PC-9 (cell line): ENCODE data around the gene CD180. TPM values are rescaled to one million over a fixed set of nuclear protein-coding genes. Genes with fewer than 3 reads are reported as not detected.

Experiments used
- BruUV-seq: library from RNA; stranded (reverse); fragments of 400-500 nt; replicated peaks from 2 replicates; lab custom pipeline; 2021; lab: Mats Ljungman, UMichigan
- CTCF ChIA-PET: fragments of 300-600 bp; sonication (Branson Sonifier 250); formaldehyde crosslinking; loops from one replicate; lab custom pipeline; 2022; ENCODE audit warnings: antibody characterized with exemption; lab: Charles Lee
- POLR2A ChIA-PET: fragments of 300-600 bp; sonication (Branson Sonifier 250); formaldehyde crosslinking; loops from one replicate; lab custom pipeline; 2022; ENCODE audit warnings: antibody characterized with exemption; ENCODE audit not compliant: unreplicated experiment; lab: Charles Lee
- DNase-seq, 2 experiments: peaks; one replicate each; pipeline versions ENCODE4 v3.0.0 to v3.0.0-alpha.2; 2015 to 2022; ENCODE audit warnings: mixed read lengths in 1 of 2
- H2AFZ ChIP-seq: fragments of 200-600 bp; sonication (generic); 2 replicates; pipeline ENCODE4 v1.8.1; 2017; ENCODE audit warnings: antibody characterized with exemption
- H3F3A ChIP-seq: fragments of 200-600 bp; sonication (generic); 2 replicates; pipeline ENCODE4 v1.8.1; 2017; ENCODE audit warnings: antibody characterized with exemption, mild to moderate bottlenecking, low read depth; ENCODE audit not compliant: insufficient read depth
- H3K27ac ChIP-seq: fragments of 200-600 bp; sonication (generic); 2 replicates; pipeline ENCODE4 v1.6.1; 2016; ENCODE audit warnings: mixed run types
- H3K27me3 ChIP-seq: fragments of 200-600 bp; sonication (generic); 2 replicates; pipeline ENCODE4 v1.6.1; 2016; ENCODE audit warnings: low read depth, mixed run types; ENCODE audit not compliant: insufficient read depth
- H3K36me3 ChIP-seq: fragments of 200-600 bp; sonication (generic); 2 replicates; pipeline ENCODE4 v1.6.1; 2016; ENCODE audit warnings: low read depth, mixed run types
- H3K4me1 ChIP-seq: fragments of 200-600 bp; sonication (generic); replicated peaks from 2 replicates; pipeline ENCODE4 v1.6.1; 2016; ENCODE audit warnings: mixed run types; ENCODE audit not compliant: insufficient read depth
- H3K4me2 ChIP-seq: fragments of 200-600 bp; sonication (generic); 2 replicates; pipeline ENCODE4 v1.6.1; 2017; ENCODE audit warnings: mixed run types
- H3K4me3 ChIP-seq: fragments of 200-600 bp; sonication (generic); 2 replicates; pipeline ENCODE4 v1.6.1; 2016; ENCODE audit warnings: mixed run types
- H3K79me2 ChIP-seq: fragments of 200-600 bp; sonication (generic); 2 replicates; pipeline ENCODE4 v1.6.1; 2017; ENCODE audit warnings: low read depth, mixed run types
- H3K9me2 ChIP-seq: fragments of 200-600 bp; sonication (generic); 2 replicates; pipeline ENCODE4 v1.8.1; 2017; ENCODE audit warnings: mild to moderate bottlenecking; ENCODE audit not compliant: insufficient read depth
- H3K9me3 ChIP-seq: fragments of 200-600 bp; sonication (generic); 2 replicates; pipeline ENCODE4 v1.8.1; 2016; ENCODE audit warnings: low read depth; ENCODE audit not compliant: insufficient read depth
- H4K20me1 ChIP-seq: fragments of 200-600 bp; sonication (generic); 2 replicates; pipeline ENCODE4 v1.8.1; 2017; ENCODE audit not compliant: insufficient read depth
- CTCF ChIP-seq: fragments of 200-600 bp; sonication (generic); conservative IDR thresholded peaks from 2 replicates; pipeline ENCODE4 v1.6.1; 2017; ENCODE audit warnings: mixed run types, antibody characterized with exemption, mild to moderate bottlenecking, moderate library complexity
- EZH2 ChIP-seq: fragments of 200-600 bp; sonication (generic); IDR thresholded peaks from 2 replicates; pipeline ENCODE4 v1.8.0; 2017; ENCODE audit warnings: antibody characterized with exemption, low read depth
- intact Hi-C: fragments of 100-400 bp; cut with micrococcal nuclease; formaldehyde crosslinking; loops from one replicate; pipeline ENCODE4 v1.10.0; 2022; ENCODE audit not compliant: unreplicated experiment
- total RNA-seq: library from RNA; stranded (reverse); gene quantifications from 2 replicates; pipeline ENCODE4 v1.2.3, GENCODE V29; 2021

Gene CD180
- total RNA-seq, 1 experiment from 2014 or later, result not detected

- Histone ChIP-seq H3K36me3 (no peaks in the 10 kb centered on the region), H4K20me1 (no peaks in the 10 kb centered on the region), H3F3A (no peaks in the 10 kb centered on the region), H3K27ac (no peak overlapping the region), H3K27me3 (no peaks in the 10 kb centered on the region), H3K4me2 (no peak overlapping the region), H3K9me3 (no peaks in the 10 kb centered on the region), H3K4me1 (no peaks in the 10 kb centered on the region), H3K4me3 (no peak overlapping the region), H3K79me2 (no peaks in the 10 kb centered on the region), H2AFZ (no peak overlapping the region), H3K9me2 (no peaks in the 10 kb centered on the region)
- TF ChIP-seq CTCF (no peak), EZH2 (no peak)
- BruUV-seq, result no TSS peak
- intact Hi-C loops, result no loop called here
- ChIA-PET POLR2A (no interaction called here), CTCF (no interaction called here)
- DNase-seq, result no peak
Observed at GRCh38 chr5:67241326-67241725, 44.7 kb upstream of the CD180 start.

DNA sequence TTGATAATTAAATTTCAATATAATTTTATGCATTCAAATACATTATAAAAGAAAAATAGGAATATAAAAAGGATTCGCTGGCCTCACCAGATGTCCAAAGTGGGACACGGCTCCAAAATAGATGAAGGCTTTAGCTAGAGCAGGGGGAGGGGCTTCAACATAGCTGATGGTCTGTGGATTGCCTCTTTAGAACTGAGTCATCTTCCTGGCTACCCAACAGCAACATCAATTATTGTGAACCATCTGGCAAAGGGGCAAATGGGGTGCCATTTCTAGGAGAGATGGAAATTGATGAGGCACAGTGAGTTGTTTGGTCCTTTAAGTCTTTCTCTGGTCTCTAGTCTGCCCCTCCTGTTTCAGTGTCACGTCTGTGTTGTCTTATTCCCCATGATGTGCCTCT, 44.2 kb upstream of the CD180 start:
- Histone ChIP-seq H2AFZ (no peak overlapping the region), H3K79me2 (no peaks in the 10 kb centered on the region), H3K36me3 (no peaks in the 10 kb centered on the region), H3F3A (no peaks in the 10 kb centered on the region), H3K9me2 (no peaks in the 10 kb centered on the region), H3K27ac (no peak overlapping the region), H3K4me3 (no peak overlapping the region), H3K9me3 (no peaks in the 10 kb centered on the region), H3K4me2 (no peak overlapping the region), H4K20me1 (no peaks in the 10 kb centered on the region), H3K27me3 (no peaks in the 10 kb centered on the region), H3K4me1 (no peaks in the 10 kb centered on the region)
- no peak for DNase-seq
- no peak for TF ChIP-seq CTCF
- no peak for TF ChIP-seq EZH2
- CTCF ChIA-PET, result no interaction called here
- BruUV-seq, result no TSS peak
- intact Hi-C loops, result no loop called here
- POLR2A ChIA-PET, result no interaction called here

- no peaks in the 10 kb centered on the region for H3K27me3 ChIP-seq
- no peaks in the 10 kb centered on the region for H3F3A ChIP-seq
- no peaks in the 10 kb centered on the region for H3K9me3 ChIP-seq
- H3K9me2 ChIP-seq, result no peaks in the 10 kb centered on the region
- no peak overlapping the region for H3K27ac ChIP-seq
- H3K79me2 ChIP-seq, result no peaks in the 10 kb centered on the region
- intact Hi-C loops, result no loop called here
- no peaks in the 10 kb centered on the region for H3K36me3 ChIP-seq
- POLR2A ChIA-PET, result no interaction called here
- no peaks in the 10 kb centered on the region for H3K4me1 ChIP-seq
- no peak for TF ChIP-seq EZH2
- no peak for TF ChIP-seq CTCF
- H3K4me2 ChIP-seq, result no peak overlapping the region
- no peak for DNase-seq
- no peak overlapping the region for H3K4me3 ChIP-seq
- no peaks in the 10 kb centered on the region for H4K20me1 ChIP-seq
- H2AFZ ChIP-seq, result no peak overlapping the region
- CTCF ChIA-PET, result no interaction called here
- no TSS peak for BruUV-seq
Observed at GRCh38 chr5:67240065-67240464, 43.5 kb upstream of the CD180 start.
